Measurements from ENCODE around the gene NCOA1. TPM values are rescaled to one million over a fixed set of nuclear protein-coding genes. Genes with fewer than 3 reads are reported as not detected.
A peak's percentile ranks its signal among the peaks of the same experiment; 100 is the strongest.
"Not testable (repeated sequence)": the region's sequence is repeated elsewhere in the genome, so short reads cannot be mapped to it uniquely, and the experiment has no call there.

NCOA1 gene
- total RNA-seq, 8 experiments from 2014 or later: 18.7 to 65.8 (median 22.0) TPM

DNA sequence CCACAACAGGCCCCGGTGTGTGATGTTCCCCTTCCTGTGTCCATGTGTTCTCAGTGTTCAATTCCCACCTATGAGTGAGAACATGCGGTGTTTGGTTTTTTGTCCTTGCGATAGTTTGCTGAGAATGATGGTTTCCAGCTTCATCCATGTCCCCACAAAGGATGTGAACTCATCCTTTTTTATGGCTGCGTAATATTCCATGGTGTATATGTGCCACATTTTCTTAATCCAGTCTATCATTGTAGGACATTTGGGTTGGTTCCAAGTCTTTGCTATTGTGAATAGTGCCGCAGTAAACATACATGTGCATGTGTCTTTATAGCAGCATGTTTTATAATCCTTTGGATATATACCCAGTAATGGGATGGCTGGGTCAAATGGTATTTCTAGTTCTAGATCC is 309.4 kb downstream of the NCOA1 start:
- H3K4me1 ChIP-seq (replicated peaks in 1 of 2); ATAC-seq (replicated peaks in 6 of 8); H3K27ac ChIP-seq; H3K4me3 ChIP-seq: not testable (repeated sequence)
- in situ Hi-C loops (cut with MboI; ENCODE audit: low pct_unique_long_range_greater_than_20kb in 2 of 9, low sequenced_read_pairs in 9 of 9, unreplicated experiment in 9 of 9): loop anchor here in 4 of 9 experiments (25.0 kb wide), 1 partner anchor 388 kb away; no protein-coding TSS in a partner anchor
- 100% methylated on average over 1 of the region's 5 CpGs; no CpG with 5 or more reads in 9 of the 10 experiments for WGBS, 10 experiments

DNA sequence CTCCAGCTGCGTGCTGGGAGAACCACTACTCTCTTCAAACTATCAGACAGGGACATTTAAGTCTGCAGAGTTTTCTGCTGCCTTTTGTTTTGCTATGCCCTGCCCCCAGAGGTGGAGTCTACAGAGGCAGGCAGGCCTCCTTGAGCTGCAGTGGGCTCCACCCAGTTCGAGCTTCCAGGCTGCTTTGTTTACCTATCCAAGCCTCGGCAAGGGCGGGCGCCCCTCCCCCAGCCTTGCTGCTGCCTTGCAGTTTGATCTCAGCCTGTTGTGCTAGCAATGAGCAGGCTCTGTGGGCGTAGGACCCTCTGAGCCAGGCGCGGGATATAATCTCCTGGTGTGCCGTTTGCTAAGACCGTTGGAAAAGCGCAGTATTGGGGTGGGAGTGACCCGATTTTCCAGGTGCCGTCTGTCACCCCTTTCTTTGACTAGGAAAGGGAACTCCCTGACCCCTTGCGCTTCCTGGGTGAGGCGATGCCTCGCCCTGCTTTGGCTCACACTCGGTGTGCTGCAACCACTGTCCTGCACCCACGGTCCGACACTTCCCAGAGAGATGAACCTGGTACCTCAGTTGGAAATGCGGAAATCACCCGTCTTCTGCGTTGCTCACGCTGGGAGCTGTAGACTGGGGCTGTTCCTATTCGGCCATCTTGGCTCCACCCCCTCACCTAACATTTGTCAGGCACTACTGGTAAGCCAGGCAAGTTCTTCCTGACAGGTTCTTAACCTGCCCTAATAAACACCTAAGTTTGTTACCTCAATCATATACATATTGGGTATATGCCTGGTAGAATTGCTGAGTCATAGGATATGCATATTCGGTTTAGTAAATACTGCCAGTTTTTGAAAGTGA is 315.0 kb downstream of the NCOA1 start:
- peak in 2 of 8 experiments; percentile 72 to 82 for ATAC-seq (replicated peaks in 6 of 8)
- in situ Hi-C loops (cut with MboI; ENCODE audit: low pct_unique_long_range_greater_than_20kb in 2 of 9, low sequenced_read_pairs in 9 of 9, unreplicated experiment in 9 of 9): loop anchor here in 4 of 9 experiments (25.0 kb wide), 1 partner anchor 394 kb away; no protein-coding TSS in a partner anchor
- H3K4me3 ChIP-seq; H3K27ac ChIP-seq; H3K4me1 ChIP-seq (replicated peaks in 1 of 2): not testable (repeated sequence)
- 13 to 100% (median 92%) methylated on average over 1 to 5 of the region's 25 CpGs; no CpG with 5 or more reads in 2 of the 10 experiments for WGBS, 10 experiments

DNA sequence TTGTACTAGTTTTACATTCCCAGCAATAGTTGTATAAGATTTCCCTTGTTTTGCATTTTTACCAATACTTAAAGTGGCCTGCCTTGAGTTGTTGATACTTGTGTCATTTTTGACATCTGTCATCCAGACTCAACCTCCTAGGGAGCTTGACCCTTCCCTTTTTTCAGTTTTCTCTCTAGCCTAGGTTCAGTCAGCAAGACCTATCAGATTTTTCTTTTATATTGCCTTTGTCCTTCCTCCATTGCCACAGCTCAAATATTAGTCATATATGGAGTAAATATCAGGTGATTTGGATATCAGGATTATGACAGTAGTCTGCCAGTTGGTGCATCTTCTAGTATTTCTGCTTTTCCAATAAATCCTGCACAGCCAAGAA is 315.6 kb downstream of the NCOA1 start:
- Histone ChIP-seq H3K27ac (no peak overlapping the region), H3K4me3 (no peak overlapping the region), H3K4me1 (replicated peaks in 1 of 2) (no peaks in the 10 kb centered on the region)
- in situ Hi-C loops (cut with MboI; ENCODE audit: low pct_unique_long_range_greater_than_20kb in 2 of 9, low sequenced_read_pairs in 9 of 9, unreplicated experiment in 9 of 9): loop anchor here in 4 of 9 experiments (25.0 kb wide), 1 partner anchor 394 kb away; no protein-coding TSS in a partner anchor
- no peak for ATAC-seq (replicated peaks in 6 of 8)

DNA sequence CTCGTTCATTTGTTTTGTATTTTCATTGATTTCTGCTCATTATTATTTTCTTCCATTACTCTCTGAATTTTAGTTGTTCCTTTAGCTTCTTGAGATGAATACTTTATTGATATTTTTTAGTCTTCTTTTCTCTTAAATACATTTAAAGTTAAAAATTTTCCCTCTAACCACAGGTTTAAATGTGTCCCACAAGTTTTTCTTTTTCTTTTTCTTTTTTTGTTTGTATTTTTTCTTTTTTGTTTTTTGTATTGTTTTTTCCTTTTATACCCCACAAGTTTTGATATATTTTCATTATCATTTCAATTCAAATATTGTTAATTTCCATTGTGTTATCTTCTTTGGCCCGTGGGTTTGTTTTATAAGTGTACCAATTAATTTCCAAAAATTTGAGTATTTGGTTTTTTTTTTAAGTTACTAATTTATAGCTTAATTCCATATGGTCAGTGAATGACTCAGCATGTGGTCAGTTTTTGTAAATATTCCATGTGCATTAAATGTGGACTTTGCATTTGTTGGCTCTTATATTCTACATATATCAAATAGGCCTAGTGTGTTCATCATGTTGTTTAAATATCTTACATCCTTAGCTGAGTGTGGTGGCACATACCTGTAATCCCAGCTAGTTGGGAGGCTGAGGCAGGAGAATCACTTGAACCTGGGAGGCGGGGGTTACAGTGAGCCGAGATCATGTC is 318.4 kb downstream of the NCOA1 start:
- WGBS, 10 experiments: 18 to 100% (median 89%) methylated on average over 1 to 4 of the region's 4 CpGs
- peak in 1 of 8 experiments; percentile 33 for ATAC-seq (replicated peaks in 6 of 8)
- H3K4me1 ChIP-seq (replicated peaks in 1 of 2): peaks cover 4 to 9% of the 10 kb centered on the region in 2 donors

DNA sequence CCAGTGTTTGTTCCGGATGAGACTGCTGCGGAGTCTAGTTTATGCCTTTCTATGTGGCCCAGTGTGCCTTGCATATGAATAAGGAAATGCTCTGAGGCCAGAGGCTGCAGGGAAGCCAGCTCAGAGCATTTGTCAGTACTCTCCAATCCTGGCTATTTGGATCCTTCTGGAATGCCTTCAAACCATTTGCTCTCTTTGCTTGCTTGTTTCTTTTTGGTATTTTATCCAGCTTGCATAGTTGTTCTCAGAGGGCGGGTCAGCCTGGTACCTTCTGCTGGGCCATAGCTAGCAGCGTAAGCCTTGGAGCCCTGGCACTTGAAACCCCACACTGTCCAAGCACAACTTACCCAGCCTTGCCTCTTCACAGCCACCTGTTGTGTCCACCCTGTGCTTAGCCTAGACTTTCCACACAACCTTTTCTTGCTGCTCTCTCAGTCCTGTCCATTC is 322.7 kb downstream of the NCOA1 start:
- Histone ChIP-seq H3K4me3 (no peak overlapping the region), H3K27ac (no peak overlapping the region), H3K4me1 (replicated peaks in 1 of 2) (peaks cover 4 to 22% of the 10 kb centered on the region in 2 donors)
- in situ Hi-C loops (cut with MboI; ENCODE audit: low pct_unique_long_range_greater_than_20kb in 2 of 9, low sequenced_read_pairs in 9 of 9, unreplicated experiment in 9 of 9): loop anchor here in 4 of 9 experiments (25.0 kb wide), 1 partner anchor 401 kb away; no protein-coding TSS in a partner anchor
- WGBS, 10 experiments: 72 to 100% (median 83%) methylated on average over 1 to 4 of the region's 4 CpGs; no CpG with 5 or more reads in 1 of the 10 experiments
- ATAC-seq (replicated peaks in 6 of 8): peak in 5 of 8 experiments; percentile 45 to 86 (median 64)

More for the DNA sequence above, 318.4 kb downstream of the NCOA1 start:
- Histone ChIP-seq H3K27ac (no peak overlapping the region), H3K4me3 (no peak overlapping the region)
- in situ Hi-C loops (cut with MboI; ENCODE audit: low pct_unique_long_range_greater_than_20kb in 2 of 9, low sequenced_read_pairs in 9 of 9, unreplicated experiment in 9 of 9): loop anchor here in 4 of 9 experiments (25.0 kb wide), 1 partner anchor 397 kb away; no protein-coding TSS in a partner anchor

DNA sequence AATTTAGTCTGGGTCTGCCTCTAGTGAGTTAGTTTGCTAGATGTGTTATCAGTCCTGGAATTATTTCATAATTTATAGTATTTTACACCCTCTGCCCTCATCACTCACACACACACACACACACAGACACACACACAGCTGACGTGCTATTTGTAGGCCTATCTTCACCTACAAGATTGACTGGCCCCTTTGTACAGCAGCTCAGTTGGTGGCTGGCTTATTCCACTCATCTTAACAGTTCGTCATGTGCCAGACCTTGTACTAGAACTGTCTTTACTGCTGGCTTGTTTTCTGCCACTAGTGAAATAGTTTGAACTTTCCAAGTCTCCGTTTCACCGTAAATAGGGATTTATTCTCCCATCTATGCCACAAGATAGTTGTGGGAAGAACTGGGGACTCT is 323.5 kb downstream of the NCOA1 start:
- Histone ChIP-seq H3K4me1 (replicated peaks in 1 of 2) (peaks cover 4 to 22% of the 10 kb centered on the region in 2 donors), H3K4me3 (no peak overlapping the region), H3K27ac (no peak overlapping the region)
- in situ Hi-C loops (cut with MboI; ENCODE audit: low pct_unique_long_range_greater_than_20kb in 2 of 9, low sequenced_read_pairs in 9 of 9, unreplicated experiment in 9 of 9): loop anchor here in 4 of 9 experiments (25.0 kb wide), 1 partner anchor 402 kb away; no protein-coding TSS in a partner anchor
- WGBS, 10 experiments: 88 to 100% (median 100%) methylated on average over 1 to 4 of the region's 4 CpGs; no CpG with 5 or more reads in 2 of the 10 experiments
- peak in 1 of 8 experiments; percentile 42 for ATAC-seq (replicated peaks in 6 of 8)

DNA sequence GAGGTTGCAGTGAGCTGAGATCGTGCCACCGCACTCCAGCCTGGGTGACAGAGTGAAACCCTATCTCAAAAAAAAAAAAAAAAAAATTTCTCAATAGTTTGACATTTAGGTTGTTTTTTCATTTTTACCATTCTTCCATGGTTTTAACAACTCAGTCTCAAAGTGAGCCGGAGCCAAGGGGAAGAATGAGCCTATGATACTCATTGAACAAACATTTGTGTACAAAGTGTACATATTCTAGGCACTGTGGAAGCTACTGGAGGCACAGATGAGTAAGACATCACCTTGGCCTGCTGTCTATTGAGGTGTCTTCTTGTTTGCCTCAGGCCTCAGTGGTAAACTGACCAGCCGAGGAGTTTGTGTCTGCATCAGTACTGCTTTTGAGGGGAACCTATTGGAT is 324.1 kb downstream of the NCOA1 start:
- H3K4me1 ChIP-seq (replicated peaks in 1 of 2): peaks cover 4 to 22% of the 10 kb centered on the region in 2 donors
- in situ Hi-C loops (cut with MboI; ENCODE audit: low pct_unique_long_range_greater_than_20kb in 2 of 9, low sequenced_read_pairs in 9 of 9, unreplicated experiment in 9 of 9): loop anchor here in 4 of 9 experiments (25.0 kb wide), 1 partner anchor 403 kb away; no protein-coding TSS in a partner anchor

DNA sequence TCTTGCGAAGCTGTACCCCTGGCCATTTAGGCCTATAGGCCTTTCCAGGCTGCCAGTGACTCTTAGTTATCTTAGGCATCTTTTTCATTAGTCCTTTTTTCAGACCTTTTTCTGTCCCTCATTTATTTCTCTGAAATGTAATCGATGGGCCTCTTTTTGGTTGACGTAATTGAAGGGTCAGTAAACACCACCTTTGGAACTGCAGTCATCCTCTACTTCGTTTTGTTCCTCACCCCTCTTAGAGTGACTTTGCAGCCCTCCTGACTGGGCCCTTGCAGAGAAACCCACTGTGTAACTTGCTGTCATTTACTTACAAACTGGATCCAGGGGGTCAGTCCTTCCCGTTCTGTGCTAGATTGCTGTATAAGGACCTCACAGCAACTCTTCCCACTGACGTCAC is 325.4 kb downstream of the NCOA1 start:
- WGBS, 10 experiments: 83 to 95% (median 90%) methylated on average over 3 to 5 of the region's 6 CpGs
- Histone ChIP-seq H3K4me1 (replicated peaks in 1 of 2) (peaks cover 4 to 22% of the 10 kb centered on the region in 2 donors), H3K27ac (peak overlapping the region in 1 of 2 donors; percentile 20), H3K4me3 (no peak overlapping the region)
- in situ Hi-C loops (cut with MboI; ENCODE audit: low pct_unique_long_range_greater_than_20kb in 2 of 9, low sequenced_read_pairs in 9 of 9, unreplicated experiment in 9 of 9): loop anchor here in 4 of 9 experiments (25.0 kb wide), 1 partner anchor 404 kb away; no protein-coding TSS in a partner anchor
- ATAC-seq (replicated peaks in 6 of 8): no peak

More for the DNA sequence above, 324.1 kb downstream of the NCOA1 start:
- Histone ChIP-seq H3K4me3 (no peak overlapping the region), H3K27ac (no peak overlapping the region)
- 83 to 100% (median 97%) methylated on average over 1 to 4 of the region's 4 CpGs; no CpG with 5 or more reads in 2 of the 10 experiments for WGBS, 10 experiments
- ATAC-seq (replicated peaks in 6 of 8): no peak

DNA sequence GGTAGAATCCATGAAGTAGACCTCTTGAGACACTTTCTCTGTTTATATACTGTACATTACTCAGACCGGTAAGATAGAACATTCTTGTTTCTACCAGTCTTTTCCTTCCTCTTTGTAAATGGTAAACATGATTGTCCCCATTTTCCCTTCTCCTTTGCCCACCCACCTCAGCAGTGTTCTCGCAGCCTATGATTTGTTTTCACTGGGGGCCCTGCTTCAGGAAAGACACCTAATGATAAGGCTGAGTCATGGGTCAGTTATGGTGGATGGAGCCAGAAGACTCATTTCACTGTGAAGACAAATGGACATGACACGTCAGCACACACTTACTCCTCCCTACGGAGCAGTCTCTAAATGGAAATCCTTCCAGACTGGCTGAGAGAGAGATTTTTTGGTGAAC is 325.8 kb downstream of the NCOA1 start:
- WGBS, 10 experiments: 40 to 100% (median 83%) methylated on average over 1 to 3 of the region's 4 CpGs; no CpG with 5 or more reads in 3 of the 10 experiments
- ATAC-seq (replicated peaks in 6 of 8): peak in 7 of 8 experiments; percentile 67 to 93 (median 82)
- in situ Hi-C loops (cut with MboI; ENCODE audit: low pct_unique_long_range_greater_than_20kb in 2 of 9, low sequenced_read_pairs in 9 of 9, unreplicated experiment in 9 of 9): loop anchor here in 4 of 9 experiments (25.0 kb wide), 1 partner anchor 405 kb away; no protein-coding TSS in a partner anchor
- Histone ChIP-seq H3K27ac (peak overlapping the region in 1 of 2 donors; percentile 52), H3K4me3 (no peak overlapping the region), H3K4me1 (replicated peaks in 1 of 2) (peaks cover 4 to 25% of the 10 kb centered on the region in 2 donors)

DNA sequence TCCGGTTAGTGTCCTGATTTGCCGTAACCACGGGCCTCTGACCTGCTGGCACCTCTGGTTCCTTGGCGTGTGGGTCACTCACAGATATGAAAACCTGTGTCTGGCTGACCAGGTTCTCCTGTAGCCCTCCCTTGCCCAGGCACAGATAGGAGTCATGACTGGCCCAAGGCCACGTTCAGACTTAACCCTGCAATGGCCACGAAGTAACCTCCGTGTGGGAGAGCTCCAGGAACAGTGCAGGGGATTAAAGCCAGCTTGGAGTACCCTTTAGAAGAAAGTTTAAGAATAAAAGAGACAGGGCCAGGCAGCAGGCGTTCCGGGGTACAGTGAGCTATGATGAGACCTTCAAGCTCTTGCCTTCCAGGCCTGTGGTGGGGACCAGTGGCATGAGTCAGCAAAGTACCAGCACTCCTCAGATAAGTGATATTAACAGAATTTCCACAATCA is 327.7 kb downstream of the NCOA1 start:
- H3K27ac ChIP-seq: no peak overlapping the region

DNA sequence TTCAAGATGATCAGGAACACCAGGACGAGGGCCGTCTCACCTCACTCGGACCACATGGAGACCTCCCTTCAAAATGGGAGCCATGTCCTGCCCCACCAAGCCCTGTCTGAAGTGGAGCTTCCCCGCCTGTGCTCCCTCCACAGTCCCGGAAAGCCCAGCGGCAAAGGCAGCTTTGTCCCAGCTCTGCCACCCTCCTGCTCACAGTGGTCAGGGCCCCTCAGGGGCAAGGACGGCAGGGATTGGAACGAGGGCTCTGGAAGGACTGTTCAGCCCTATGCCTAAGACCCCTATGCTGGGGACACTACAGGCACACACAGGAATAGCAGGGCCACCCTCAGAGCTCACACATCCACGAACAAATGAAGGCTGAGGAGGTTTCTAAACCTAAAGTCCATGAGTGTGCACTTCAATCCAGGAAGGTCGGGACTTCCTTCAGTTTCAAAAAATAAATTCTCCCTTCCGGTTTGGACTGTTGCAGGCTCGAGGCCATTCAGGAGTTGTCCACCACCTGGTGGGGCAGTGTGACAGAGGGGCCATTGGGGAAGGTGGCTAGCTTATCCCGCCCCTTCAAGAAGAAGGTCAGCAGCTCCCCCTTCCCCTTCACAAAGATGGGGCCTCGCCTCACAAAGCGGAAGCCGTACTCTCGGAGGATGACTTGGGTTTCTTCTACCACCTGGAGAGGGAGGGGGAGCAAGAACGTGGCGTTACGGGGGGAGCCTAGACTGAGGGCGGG is 328.6 kb downstream of the NCOA1 start:
- WGBS, 10 experiments: 90 to 100% (median 97%) methylated on average over 1 to 6 of the region's 21 CpGs; no CpG with 5 or more reads in 3 of the 10 experiments
- Histone ChIP-seq H3K27ac (no peak overlapping the region), H3K4me1 (replicated peaks in 1 of 2) (peaks cover 5 to 21% of the 10 kb centered on the region in 2 donors), H3K4me3 (no peak overlapping the region)
- ATAC-seq (replicated peaks in 6 of 8): no peak
- in situ Hi-C loops (cut with MboI; ENCODE audit: low pct_unique_long_range_greater_than_20kb in 2 of 9, low sequenced_read_pairs in 9 of 9, unreplicated experiment in 9 of 9): loop anchor here in 5 of 9 experiments (10.0 to 25.0 kb wide), 2 partner anchors 405 to 407 kb away; no protein-coding TSS in a partner anchor

More for the DNA sequence above, 327.7 kb downstream of the NCOA1 start:
- Histone ChIP-seq H3K4me1 (replicated peaks in 1 of 2) (peaks cover 8 to 25% of the 10 kb centered on the region in 2 donors), H3K4me3 (no peak overlapping the region)
- no peak for ATAC-seq (replicated peaks in 6 of 8)
- in situ Hi-C loops (cut with MboI; ENCODE audit: low pct_unique_long_range_greater_than_20kb in 2 of 9, low sequenced_read_pairs in 9 of 9, unreplicated experiment in 9 of 9): loop anchor here in 4 of 9 experiments (25.0 kb wide), 1 partner anchor 406 kb away; no protein-coding TSS in a partner anchor
- 42 to 100% (median 75%) methylated on average over 1 to 6 of the region's 9 CpGs; no CpG with 5 or more reads in 2 of the 10 experiments for WGBS, 10 experiments

DNA sequence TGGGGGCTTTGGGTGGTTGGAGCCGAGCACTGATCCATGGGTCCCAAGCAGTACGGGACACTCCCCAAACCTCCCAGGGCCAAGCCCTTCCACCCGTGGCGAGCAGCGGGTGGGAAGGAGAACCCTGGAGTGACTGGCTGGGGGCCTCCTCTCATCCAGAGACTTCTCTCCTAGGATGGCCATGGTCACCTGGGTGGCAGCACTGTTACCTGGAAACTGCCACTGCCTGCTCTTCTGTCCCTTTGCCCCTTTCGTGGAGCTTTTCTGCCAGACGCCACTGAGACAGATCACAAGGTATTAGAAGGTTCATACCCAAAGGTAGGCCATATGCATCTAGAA is 329.1 kb downstream of the NCOA1 start:
- 93 to 100% methylated on average over 2 of the region's 7 CpGs; no CpG with 5 or more reads in 8 of the 10 experiments for WGBS, 10 experiments
- H3K4me1 ChIP-seq (replicated peaks in 1 of 2): peaks cover 5 to 18% of the 10 kb centered on the region in 2 donors
- ATAC-seq (replicated peaks in 6 of 8): no peak
- no peak overlapping the region for H3K4me3 ChIP-seq
- in situ Hi-C loops (cut with MboI; ENCODE audit: low pct_unique_long_range_greater_than_20kb in 2 of 9, low sequenced_read_pairs in 9 of 9, unreplicated experiment in 9 of 9): loop anchor here in 5 of 9 experiments (10.0 to 25.0 kb wide), 2 partner anchors 405 to 408 kb away; no protein-coding TSS in a partner anchor
- H3K27ac ChIP-seq: no peak overlapping the region
